H1 (cell line): Measurements from ENCODE around the gene NDST4. TPM values are rescaled to one million over a fixed set of nuclear protein-coding genes. Genes with fewer than 3 reads are reported as not detected.

ENCODE experiments used
- ASH2L ChIP-seq: fragments of 200-600, 300-600 bp; sonication (generic); IDR thresholded peaks from one replicate; pipeline ENCODE4 v1.7.1; 2017; ENCODE audit warnings: low read length
- E2F6 ChIP-seq: IDR thresholded peaks from 2 replicates; pipeline ENCODE4 v1.6.1; 2012; ENCODE audit warnings: inconsistent platforms
- EZH2 ChIP-seq: fragments of 200-600 bp; sonication (generic); IDR thresholded peaks from 2 replicates; pipeline ENCODE4 v1.7.1; 2012; ENCODE audit warnings: low read depth, mild to moderate bottlenecking, moderate library complexity, low read length, inconsistent platforms; ENCODE audit not compliant: severe bottlenecking
- HDAC6 ChIP-seq: IDR thresholded peaks from one replicate; pipeline ENCODE4 v1.7.1; 2012; ENCODE audit warnings: low read depth, mild to moderate bottlenecking, inconsistent platforms, low read length, moderate library complexity
- JUN ChIP-seq: IDR thresholded peaks from 2 replicates; pipeline ENCODE4 v1.6.1; 2011; ENCODE audit warnings: low read depth, mild to moderate bottlenecking, improper control_type of control experiment, low read length
- KDM1A ChIP-seq: fragments of 200-600, 300-600 bp; sonication (generic); IDR thresholded peaks from 2 replicates; pipeline ENCODE4 v1.7.1; 2016; ENCODE audit warnings: mild to moderate bottlenecking, low read length, borderline replicate concordance
- KDM4A ChIP-seq: IDR thresholded peaks from one replicate; pipeline ENCODE4 v1.7.1; 2012; ENCODE audit warnings: low read depth, mild to moderate bottlenecking, moderate library complexity, low read length, inconsistent platforms; ENCODE audit not compliant: severe bottlenecking
- NRF1 ChIP-seq: IDR thresholded peaks from 2 replicates; pipeline ENCODE4 v1.6.1; 2011; ENCODE audit warnings: mild to moderate bottlenecking, low read depth, low read length, improper control_type of control experiment
- POLR2AphosphoS5 ChIP-seq: IDR thresholded peaks from 2 replicates; pipeline ENCODE4 v1.6.1; 2011; ENCODE audit warnings: low read depth, low read length
- SP2 ChIP-seq: IDR thresholded peaks from 2 replicates; pipeline ENCODE4 v1.6.1; 2012; ENCODE audit warnings: mild to moderate bottlenecking, low read length, inconsistent platforms
- SRF ChIP-seq: IDR thresholded peaks from 2 replicates; pipeline ENCODE4 v1.6.1; 2011; ENCODE audit warnings: mild to moderate bottlenecking, low read depth, low read length, moderate library complexity
- SUZ12 ChIP-seq: fragments of 200-600 bp; sonication (generic); IDR thresholded peaks from 2 replicates; pipeline ENCODE4 v1.6.1; 2012; ENCODE audit warnings: mild to moderate bottlenecking, inconsistent platforms, low read length, moderate library complexity, mixed read lengths
- TEAD4 ChIP-seq: IDR thresholded peaks from 2 replicates; pipeline ENCODE4 v1.6.1; 2012; ENCODE audit warnings: low read depth, low read length, inconsistent platforms, mixed read lengths
- YY1 ChIP-seq: IDR thresholded peaks from 2 replicates; pipeline ENCODE4 v1.6.1; 2011; ENCODE audit warnings: low read depth, mild to moderate bottlenecking, low read length
- ZNF274 ChIP-seq: IDR thresholded peaks from 2 replicates; pipeline ENCODE4 v1.7.0; 2012; ENCODE audit warnings: low read length, borderline replicate concordance; ENCODE audit errors: extremely low read depth
- polyA plus RNA-seq, 7 experiments: library from polyadenylated mRNA; depleted of rRNA in 3 of 7; stranded (reverse) in 5 of 7; unstranded in 2 of 7; fragments of >200 nt in 5 of 7; fragments of 200-250 nt in 2 of 7; gene quantifications; 1 replicate in 5 of 7; 2 replicates in 1 of 7; 4 replicates in 1 of 7; pipeline versions ENCODE4 v1.2.1 to v1.2.3, GENCODE V29; 2011 to 2013; ENCODE audit warnings: missing spikeins in 2 of 7, mixed read lengths in 2 of 7
- total RNA-seq: library from RNA; stranded (reverse); fragmentation: NEBNext Ultra II Directional; extraction: Animal tissue kit (Norgen Biotek cat#: 25700); gene quantifications from 2 replicates; pipeline ENCODE4 v1.2.1, GENCODE V29; 2021

Gene NDST4
- total and polyA plus RNA-seq, 2 of the 8 experiments (the other 6 are each of a cell fraction or from before 2014, with no cell fraction given), result 0.02 TPM; not detected in 1

DNA sequence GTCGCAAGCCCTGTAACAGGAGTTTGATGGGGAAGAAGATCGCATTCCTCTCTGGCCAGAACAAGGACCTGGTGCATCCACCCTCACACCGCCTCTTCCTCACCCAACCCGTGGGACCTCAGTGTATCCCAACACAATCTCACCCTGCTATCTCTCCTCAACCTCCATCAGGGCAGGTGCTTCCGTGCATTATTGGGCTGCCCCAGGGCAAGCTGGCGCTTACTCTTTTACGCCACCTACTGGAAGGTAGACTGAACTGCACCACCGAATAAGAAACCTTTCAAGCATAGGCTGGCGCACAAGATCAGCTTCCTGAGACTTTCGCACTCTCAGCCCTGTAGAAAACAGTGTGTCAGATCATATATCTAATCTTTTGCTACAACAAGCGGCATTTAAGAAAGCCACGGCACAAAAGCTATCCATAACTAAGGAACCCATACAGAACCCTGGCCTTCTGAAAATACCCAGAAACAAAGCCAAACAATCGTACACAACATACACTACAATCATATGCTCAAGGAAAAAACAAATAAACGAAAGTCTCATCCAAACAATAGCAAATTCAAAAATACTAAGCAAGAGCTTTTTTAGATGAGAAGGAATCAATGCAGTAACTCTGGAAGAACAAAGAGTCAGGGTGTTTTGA is 305.5 kb downstream of the NDST4 start (continued):
- TF ChIP-seq POLR2AphosphoS5 (no peak), KDM4A (no peak), E2F6 (peak; percentile 59; the same call in 1 of the 2 replicates), SP2 (no peak), ZNF274 (no peak), SRF (no peak), TEAD4 (no peak), YY1 (no peak), HDAC6 (no peak), JUN (no peak), ASH2L (no peak), NRF1 (no peak), SUZ12 (no peak), EZH2 (no peak), KDM1A (no peak)
